Astrocyte of the cerebellum (primary cell): ENCODE results near the gene UAP1.
A peak's percentile ranks its signal among the peaks of the same experiment; 100 is the strongest.

Experiments
- DNase-seq: peaks from one replicate; pipeline ENCODE4 v3.0.0-alpha.2; 2011; ENCODE audit warnings: low read depth
- H3K4me3 ChIP-seq: 2 replicates; pipeline ENCODE4 v1.5.1; 2011; ENCODE audit warnings: mild to moderate bottlenecking, low read depth, low read length, moderate library complexity
- CTCF ChIP-seq: IDR thresholded peaks from 2 replicates; pipeline ENCODE4 v1.5.1; 2012; ENCODE audit warnings: low read length, low read depth, moderate library complexity, mild to moderate bottlenecking; ENCODE audit errors: missing control alignments
- in situ Hi-C: cut with HindIII; loops from 2 replicates; pipeline ENCODE4 v1.10.0; 2017; ENCODE audit warnings: low sequenced_read_pairs

UAP1 gene

GRCh38 chr1:162561037-162561615, 396 bp upstream of the UAP1 start:
- peak; percentile 91 for DNase-seq
- TF ChIP-seq CTCF: no peak
- in situ Hi-C loops: no loop called here
- H3K4me3 ChIP-seq: peak overlapping the region; percentile 92

- DNase-seq: no peak
- peak overlapping the region; percentile 92 for H3K4me3 ChIP-seq
- no peak for TF ChIP-seq CTCF
- in situ Hi-C loops: no loop called here
Observed at GRCh38 chr1:162562470-162562828, 927 bp downstream of the UAP1 start.

GRCh38 chr1:162564762-162565218, 3.3 kb downstream of the UAP1 start:
- TF ChIP-seq CTCF: peak; percentile 11
- no peak overlapping the region for H3K4me3 ChIP-seq
- in situ Hi-C loops: no loop called here
- DNase-seq: no peak

- TF ChIP-seq CTCF: no peak
- no peak overlapping the region for H3K4me3 ChIP-seq
- no peak for DNase-seq
- in situ Hi-C loops: no loop called here
Observed at GRCh38 chr1:162565460-162565859, 3.9 kb downstream of the UAP1 start.

- no peak for TF ChIP-seq CTCF
- in situ Hi-C loops: no loop called here
Observed at GRCh38 chr1:162566870-162567269, 5.3 kb downstream of the UAP1 start.

GRCh38 chr1:162568802-162569201, 7.3 kb downstream of the UAP1 start:
- TF ChIP-seq CTCF: no peak
- H3K4me3 ChIP-seq: no peak overlapping the region
- no peak for DNase-seq
- in situ Hi-C loops: no loop called here

More at GRCh38 chr1:162566870-162567269, 5.3 kb downstream of the UAP1 start:
- no peak overlapping the region for H3K4me3 ChIP-seq
- DNase-seq: no peak
